HG03442 (cell line): ENCODE measurements around the gene MAT2B.
"Not testable (repeated sequence)": the region's sequence is repeated elsewhere in the genome, so short reads cannot be mapped to it uniquely, and the experiment has no call there.

Source experiments
- ATAC-seq: cut with Tn5 transposase; IDR thresholded peaks from one replicate; pipeline ENCODE4 v1.9.1; 2021; ENCODE audit warnings: mild to moderate bottlenecking, moderate library complexity; ENCODE audit not compliant: unreplicated experiment

MAT2B gene

DNA sequence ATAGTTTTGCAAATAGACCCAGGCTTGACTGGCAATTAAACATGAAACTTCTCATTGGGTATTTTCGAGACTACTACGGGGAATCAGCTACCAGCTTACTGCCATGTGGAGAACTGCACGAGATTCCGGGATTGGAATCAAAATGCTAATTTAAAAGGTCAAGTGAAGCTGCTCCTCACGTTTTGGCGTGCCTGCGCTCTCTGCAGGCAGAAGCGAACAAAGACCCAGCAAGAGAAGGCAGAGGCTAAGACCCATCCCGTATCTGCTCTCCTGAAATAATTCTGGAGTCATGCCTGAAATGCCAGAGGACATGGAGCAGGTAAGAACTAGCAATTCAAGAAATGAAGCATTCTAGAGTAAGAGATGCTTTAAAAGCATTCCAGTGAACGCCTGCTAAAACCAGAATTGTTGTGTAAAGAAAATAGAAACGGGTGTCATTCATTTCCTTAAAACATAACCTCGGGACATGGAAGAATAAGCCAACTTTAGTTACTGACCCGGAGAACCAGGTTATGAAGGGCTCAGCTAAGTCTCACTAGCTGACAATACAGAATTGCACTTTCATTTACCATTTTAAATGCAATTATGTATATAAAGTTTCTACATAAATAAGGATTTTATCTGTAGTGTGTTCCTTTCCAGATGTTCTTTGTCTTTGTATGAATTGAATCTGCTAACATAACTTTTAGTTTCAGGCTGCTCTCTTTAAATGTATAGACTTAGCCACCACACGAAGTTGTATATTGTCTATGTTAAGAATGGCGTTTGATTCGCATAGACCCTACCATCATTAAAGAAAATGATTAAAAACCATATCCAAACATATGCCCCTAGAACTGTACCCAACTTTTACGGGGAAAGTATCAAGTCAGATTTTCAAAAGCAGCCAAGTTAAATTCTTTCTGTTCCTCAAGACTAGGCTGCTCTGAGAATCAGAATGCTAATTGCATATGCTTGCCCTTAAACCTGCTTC is 2.0 kb upstream of the MAT2B start:
- ATAC-seq = peak; percentile 6

DNA sequence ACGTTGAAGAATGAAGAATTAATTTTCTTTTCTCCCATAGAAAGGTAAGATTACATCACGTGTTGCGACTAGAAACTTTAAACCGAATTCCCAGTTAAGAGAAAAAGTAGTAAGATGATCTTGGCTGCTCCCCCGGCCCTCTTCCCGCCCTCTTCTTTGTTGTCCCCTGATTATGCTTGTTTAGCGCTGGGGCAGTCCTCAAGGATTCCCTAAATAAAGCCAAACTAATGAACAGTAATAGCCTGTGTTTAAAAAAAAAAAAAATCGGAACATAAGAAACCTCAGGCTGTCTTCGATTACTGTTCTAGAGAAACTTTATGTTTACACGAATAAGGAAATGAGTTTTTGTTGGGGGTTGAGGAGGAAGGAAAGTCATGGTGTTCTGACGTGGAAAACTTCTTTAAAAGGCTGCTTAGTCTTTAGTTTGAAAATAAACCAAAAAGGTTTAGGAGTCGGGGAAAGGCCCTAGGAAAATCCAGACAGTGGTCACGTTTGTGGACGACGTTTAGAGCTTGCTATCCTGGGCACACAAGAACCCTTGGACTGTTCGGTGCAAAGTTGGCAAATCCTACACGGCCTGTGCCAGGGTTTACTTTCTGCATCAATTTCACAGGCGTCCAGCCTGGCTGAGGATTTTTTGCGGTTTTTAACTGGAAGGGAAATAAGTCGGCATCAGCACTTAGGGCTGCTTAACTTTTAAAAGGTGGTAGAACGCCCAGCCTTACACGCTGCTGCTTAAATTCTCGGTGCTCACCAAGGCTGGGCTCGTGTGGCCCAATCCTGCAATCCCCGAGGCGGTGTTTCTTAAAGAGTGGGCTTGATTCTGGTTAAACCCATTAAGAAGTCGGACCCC is 1.1 kb upstream of the MAT2B start:
- ATAC-seq = no peak

- no peak for ATAC-seq
Observed at GRCh38 chr5:163505049-163505367, 411 bp upstream of the MAT2B start.

GRCh38 chr5:163506095-163506457 is 657 bp downstream of the MAT2B start:
- ATAC-seq = peak; percentile 12

DNA sequence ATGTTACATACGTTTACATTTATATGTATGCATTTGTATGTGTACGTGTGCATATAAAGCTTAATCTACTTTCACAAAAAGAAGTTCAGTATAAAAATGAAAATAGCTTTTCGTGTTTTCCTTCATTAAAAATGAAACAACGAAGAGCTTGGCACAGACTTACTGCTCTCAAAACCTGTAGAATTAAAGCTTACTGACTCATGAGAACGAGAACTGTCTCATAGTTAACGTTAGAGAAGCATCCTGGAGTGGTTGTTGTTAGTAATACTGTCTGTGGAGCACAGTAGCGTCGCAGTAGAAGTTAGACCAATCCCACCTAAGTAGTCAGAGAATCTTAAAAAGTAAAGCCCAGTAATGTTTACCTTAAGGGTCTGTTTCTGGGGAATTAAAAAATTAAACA is 1.3 kb downstream of the MAT2B start:
- ATAC-seq = no peak

GRCh38 chr5:163508753-163509152 is 3.3 kb downstream of the MAT2B start:
- ATAC-seq = no peak

DNA sequence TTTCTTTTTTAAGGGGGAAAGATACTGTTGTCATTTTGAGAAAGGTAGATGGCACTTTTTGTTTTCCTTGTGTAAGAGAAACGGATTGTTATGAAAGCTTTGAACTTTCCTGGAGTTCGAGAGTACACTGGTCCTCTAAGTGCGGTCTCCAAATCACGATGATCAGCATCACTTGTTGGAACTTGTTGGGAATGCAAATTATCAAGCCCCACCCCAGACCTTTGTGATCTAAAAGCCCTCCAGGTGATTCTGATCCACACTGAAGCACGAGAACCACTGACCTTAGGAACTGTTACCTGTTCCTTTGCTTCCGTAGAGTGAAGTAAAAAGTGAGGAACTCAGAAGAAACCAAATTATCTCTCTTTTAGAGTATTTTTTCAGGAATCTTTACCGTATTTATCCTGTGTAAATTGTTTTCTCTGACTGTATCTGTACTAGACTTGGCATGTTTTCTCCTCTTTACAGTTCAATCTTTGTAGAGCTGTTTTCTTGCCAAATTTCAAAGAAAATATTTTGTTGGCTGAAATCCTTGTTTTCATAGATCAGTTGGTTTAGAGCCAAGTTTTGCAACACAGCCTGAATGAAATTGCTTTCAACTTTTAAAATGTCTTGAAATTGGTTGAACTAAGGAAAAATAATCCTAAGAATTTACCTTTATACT is 4.0 kb downstream of the MAT2B start:
- no peak for ATAC-seq

DNA sequence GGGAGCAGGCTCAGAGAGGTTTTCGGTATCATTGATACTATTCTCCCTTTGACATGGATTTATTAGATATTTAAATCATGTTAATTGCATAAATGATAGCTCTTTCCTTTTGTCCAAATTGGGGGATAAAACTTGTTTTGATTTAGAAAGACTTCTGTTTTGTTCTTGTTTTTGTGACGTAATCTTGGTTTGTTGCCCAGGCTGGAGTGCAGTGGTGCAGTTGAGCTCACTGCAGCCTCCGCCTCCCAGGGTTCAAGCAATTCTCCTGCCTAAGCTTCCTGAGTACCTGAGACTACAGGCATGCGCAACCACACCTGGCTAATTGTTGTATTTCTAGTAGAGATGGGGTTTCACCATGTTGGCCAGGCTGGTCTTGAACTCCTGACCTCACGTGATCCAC is 7.1 kb downstream of the MAT2B start:
- ATAC-seq = no peak

DNA sequence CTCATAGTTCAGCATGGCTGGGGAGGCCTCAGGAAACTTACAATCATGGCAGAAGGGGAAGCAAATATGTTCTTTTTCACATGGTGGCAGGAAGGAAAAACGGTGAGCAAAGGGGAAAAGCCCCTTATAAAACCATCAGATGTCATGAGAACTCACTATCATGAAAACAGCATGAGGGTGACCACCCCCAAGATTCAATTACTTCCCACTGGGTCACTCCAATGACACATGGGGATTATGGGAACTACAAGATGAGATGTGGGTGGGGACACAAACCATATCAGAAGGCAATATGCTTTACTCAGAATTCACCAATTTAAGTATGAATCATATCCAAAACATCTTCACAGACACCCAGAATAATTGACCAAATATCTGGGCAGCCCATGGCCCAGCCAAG is 19.7 kb downstream of the MAT2B start:
- ATAC-seq = no peak

DNA sequence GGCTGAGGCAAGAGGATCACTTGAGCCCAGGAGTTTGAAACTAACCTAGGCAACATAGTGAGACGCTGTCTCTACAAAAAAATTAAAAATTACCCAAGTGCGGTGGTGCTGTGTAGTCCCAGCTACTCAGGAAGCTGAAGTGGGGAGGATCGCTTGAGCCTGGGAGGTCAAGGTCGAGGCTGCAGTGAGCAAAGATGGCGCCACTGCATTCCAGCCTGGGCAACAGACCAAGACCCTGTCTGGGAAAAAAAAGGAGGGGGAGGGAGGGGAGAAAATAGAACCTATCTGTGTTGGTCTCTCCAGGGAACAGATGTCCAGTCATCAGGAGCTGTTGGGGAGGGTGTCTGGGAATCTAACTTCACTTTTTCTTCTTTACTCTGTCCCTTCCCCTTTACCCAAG is 24.3 kb downstream of the MAT2B start:
- ATAC-seq = no peak

- no peak for ATAC-seq
Observed at GRCh38 chr5:163531272-163531671, 25.9 kb downstream of the MAT2B start.

GRCh38 chr5:163532171-163533084 is 27.0 kb downstream of the MAT2B start:
- ATAC-seq = no peak

DNA sequence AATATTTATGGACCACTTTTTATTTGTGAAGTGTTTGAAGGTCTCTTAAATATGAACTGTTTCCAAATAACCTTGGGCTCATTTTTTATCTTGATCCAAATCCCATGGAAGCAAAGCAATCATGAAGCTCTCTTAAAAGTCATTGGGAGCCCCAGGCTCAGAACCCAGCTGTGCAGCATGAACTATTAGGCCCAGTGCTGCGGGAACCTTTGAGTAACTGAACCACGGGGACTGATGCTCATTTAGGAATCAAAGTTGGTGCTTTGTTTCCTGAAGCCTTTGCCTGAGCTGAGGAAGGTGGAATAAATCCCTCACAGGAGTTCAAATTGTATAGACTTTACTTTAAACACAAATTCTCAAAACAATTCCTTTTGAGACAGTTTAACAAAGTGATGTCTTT is 27.8 kb downstream of the MAT2B start:
- no peak for ATAC-seq

- no peak for ATAC-seq
Observed at GRCh38 chr5:163534492-163535094, 29.2 kb downstream of the MAT2B start.

DNA sequence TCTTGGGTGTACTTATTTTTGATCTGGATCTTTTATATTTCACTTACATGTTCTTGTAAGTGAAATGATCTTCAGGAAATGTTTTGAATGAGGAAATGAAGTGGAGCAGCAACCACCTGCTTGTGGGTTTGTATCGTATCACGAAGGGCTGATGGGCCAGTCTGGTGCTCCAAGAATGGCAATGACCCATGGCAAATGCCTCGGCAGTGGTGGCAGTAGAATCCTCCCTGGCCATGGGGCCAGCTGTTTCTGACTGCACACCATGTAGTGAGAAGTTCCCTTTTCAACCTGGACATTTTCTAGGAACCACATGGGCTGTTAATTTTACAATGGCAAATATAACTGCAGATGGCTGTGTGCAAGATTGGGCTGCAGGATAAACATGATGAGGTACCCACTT is 29.9 kb downstream of the MAT2B start:
- ATAC-seq = no peak

- ATAC-seq = not testable (repeated sequence)
Observed at GRCh38 chr5:163536442-163536841, 31.0 kb downstream of the MAT2B start.

DNA sequence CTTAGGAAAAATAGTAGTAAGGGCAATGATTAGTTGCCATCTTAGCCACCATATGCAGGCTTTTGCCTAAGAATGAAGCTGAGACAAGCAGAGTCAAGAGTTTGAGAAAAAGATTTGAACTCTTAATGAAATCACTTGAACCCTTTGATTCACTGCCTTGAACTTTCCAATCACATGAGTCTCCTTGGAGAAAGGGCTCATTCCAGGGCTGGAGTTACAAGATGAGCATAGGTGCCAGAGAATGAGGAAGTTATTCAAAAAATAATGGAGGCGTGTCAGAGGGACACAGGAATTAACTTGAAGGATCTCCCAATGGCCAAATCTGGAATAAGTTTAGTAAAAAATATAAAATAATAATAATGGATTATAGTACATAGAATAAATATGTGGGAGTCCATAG is 35.3 kb downstream of the MAT2B start:
- ATAC-seq = no peak

GRCh38 chr5:163542771-163543170 is 37.4 kb downstream of the MAT2B start:
- ATAC-seq = no peak

DNA sequence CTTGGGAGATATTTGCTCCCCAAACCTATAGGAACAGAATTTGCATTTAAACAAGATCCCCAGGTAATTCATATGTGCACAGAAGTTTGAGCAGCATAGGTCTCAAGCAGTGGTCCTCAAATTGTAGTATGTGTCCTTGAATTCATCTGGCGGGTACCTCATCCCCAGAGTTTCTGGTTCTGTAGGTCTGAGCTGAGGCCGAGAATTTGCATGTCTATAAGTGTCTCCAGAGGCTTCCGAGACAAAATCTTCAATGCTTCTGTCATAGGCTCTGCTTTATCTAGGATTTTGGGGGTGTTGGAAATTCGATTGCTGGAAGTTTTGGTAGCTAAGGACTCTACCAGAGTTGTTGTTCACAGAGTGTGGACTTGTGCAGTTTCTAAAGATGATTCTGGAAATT is 38.6 kb downstream of the MAT2B start:
- no peak for ATAC-seq

DNA sequence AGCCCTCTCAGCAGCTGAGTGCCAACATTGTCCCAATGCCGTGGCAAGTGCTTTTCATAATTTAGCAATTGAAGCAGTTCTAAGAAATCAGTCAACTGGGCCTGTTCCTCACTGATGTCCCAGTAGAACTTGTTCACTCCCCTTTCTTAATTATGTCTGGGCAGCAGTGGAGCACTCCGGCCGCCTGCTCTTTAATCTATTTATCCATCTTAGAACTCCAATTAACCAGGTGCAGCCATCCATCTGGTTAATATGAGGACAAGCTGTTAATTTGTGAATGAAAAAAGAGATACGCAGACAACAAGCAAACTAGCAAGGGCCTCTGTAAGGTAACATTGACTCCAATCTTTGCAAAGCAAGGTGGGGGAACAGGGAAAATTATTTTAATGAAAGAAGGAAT is 39.4 kb downstream of the MAT2B start:
- ATAC-seq = no peak
